Thyroid gland (tissue), 4 donors: Measurements from ENCODE around the gene NUAK1.

ENCODE experiments used
- CTCF ChIP-seq, 6 experiments: fragments of 200-600 bp in 3 of 6; fragments of 450-650 bp in 3 of 6; sonication (generic) in 3 of 6; IDR thresholded peaks; one replicate each; pipeline ENCODE4 v1.5.1; 2016 to 2019; ENCODE audit warnings: antibody characterized with exemption in 6 of 6, mild to moderate bottlenecking in 2 of 6, inconsistent platforms in 1 of 6, moderate library complexity in 1 of 6
- POLR2A ChIP-seq, 2 donors: fragments of 450-650 bp; IDR thresholded peaks; one replicate each; pipeline ENCODE4 v1.6.1; 2017; ENCODE audit warnings: antibody characterized with exemption in 2 of 2, mild to moderate bottlenecking in 2 of 2, moderate library complexity in 1 of 2

- TF ChIP-seq CTCF (IDR thresholded peaks at IDR 0.05) (no peak), POLR2A (IDR thresholded peaks at IDR 0.05) (no peak)
These were observed 72.6 kb downstream of the NUAK1 start for GRCh38 chr12:106066051-106066705.
